Epidermal melanocyte (primary cell): ENCODE data around the gene CDH19.
"Not testable (repeated sequence)": the region's sequence is repeated elsewhere in the genome, so short reads cannot be mapped to it uniquely, and the experiment has no call there.

Experiments
- DNase-seq: peaks from one replicate; pipeline ENCODE4 v3.0.0; 2011; ENCODE audit warnings: low spot score; ENCODE audit not compliant: insufficient read length

The CDH19 gene

DNA sequence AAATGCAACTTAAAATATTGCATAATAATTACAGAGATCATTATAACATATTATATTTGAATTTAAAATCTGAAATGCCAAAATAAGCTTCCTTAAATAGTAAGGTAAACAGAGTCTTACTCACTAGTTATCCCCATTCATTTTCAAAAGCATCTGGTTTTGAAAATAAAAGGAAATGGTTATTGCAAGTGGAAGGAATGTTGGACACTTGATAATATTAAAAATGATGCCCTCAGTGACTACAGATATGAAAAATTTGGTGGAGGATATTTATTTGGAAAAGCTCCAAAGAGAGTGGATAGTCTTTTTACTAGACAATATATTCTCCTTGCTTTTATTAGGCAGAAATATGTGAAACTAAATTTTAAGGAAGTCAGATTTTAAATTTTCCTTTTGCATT lies 39.7 kb downstream of the CDH19 start:
- no peak for DNase-seq

DNA sequence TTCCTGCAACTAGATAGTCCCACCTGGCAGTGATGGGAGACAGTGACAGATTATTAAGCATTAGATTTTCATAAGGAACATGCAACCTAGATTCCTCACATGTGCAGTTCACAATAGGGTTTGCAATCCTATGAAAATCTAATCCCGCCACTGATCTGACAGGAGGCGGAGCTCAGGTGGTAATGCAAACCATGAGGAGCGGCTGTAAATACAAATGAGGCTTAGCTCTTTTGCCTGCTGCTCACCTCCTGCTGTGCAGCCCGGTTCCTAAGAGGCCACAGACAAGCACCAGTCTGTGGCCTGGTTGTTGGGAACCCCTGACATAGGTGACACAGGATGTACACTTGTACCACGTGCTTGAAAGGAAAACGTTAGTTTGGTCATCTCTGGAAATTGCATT lies 41.6 kb downstream of the CDH19 start:
- no peak for DNase-seq

DNA sequence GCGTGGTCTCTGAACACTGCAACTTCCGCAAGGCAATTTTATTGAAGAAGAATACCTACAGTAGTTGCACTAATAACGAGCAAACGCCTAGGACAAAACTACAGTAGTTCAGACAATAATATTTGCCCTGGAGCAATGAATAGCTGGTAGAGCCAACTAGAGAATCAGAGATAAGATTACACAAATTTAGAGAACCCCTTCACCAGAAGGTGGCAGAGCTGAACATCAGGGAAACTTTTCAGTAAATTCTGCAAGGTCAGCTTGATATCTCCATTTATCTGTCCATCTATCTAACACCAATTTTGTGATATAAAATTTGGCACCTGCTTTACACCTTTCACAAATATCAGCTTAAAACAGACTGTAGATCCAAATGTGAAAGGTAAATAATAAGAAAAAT lies 43.8 kb downstream of the CDH19 start:
- DNase-seq, result no peak

DNA sequence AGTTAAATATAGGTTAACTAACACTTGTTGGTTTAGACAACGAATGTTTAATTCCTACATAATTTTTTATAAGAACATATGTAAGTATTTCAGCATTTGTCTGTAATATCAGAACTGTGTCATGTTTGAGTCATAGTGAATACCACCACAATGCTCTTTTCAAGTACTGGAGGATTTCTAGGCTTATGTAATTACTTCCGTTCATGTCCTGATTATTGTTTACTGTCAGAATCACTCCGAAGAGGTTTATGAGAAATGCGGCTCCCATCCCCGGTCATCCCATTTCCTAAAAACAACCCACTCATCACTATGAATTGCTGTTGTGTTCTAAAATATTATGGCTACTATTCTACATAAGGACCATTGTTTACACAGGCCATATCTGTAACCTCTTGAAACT lies 45.1 kb downstream of the CDH19 start:
- DNase-seq, result no peak

DNA sequence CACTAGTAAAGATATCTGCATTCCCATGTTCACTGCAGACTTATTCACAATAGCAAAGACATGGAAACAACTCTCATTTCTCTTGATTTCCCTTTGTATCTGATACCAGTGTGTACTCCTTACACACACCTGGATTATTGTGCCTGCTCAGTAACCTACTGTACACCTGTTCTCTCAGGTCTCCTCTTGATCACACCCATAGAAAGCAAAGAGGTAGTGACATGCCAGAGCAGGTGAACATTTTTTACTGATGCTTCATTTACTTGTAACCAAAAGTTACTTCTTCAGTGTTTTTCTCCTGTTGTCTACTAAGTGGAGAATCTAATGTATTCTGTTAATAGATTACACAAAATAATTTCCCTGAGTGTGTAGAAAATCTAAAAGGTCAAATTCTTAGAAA lies 46.8 kb downstream of the CDH19 start:
- no peak for DNase-seq

DNA sequence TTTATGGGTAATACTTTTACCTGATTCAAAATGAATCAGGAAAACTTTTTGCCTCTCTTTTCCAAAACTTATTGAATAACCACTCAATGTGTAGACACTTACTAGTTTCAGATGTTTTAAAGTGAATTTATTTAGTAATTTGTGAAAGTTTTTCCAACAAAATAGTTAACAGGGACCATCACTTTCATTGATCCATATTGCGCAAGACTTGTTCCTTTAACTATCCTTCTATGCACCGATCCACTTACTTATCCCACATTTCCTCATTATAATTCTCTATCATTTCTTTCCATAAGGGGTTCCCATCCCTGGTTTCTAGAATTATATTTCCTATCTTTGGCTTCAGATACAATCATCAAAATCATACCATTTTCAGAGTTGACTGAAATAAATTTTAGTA lies 48.3 kb downstream of the CDH19 start:
- DNase-seq, result no peak

DNA sequence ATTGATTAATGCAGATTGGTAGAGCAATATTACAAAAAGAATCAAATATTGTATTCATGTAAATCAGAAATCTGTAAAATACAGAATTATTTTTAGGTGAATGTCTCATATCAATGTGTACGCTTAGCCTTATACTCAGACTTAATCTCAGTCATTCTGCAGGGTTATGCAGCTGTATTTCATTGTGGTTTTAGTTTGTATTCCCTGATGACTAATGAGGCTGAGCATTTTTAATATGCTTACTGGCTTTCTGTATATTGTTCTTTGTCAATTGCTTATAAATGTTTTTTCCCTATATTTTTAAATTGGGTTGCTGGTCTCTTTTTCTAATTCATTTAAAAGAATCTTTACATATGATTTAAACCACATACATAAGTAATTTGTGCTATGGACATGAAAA lies 50.1 kb downstream of the CDH19 start:
- DNase-seq, result no peak

DNA sequence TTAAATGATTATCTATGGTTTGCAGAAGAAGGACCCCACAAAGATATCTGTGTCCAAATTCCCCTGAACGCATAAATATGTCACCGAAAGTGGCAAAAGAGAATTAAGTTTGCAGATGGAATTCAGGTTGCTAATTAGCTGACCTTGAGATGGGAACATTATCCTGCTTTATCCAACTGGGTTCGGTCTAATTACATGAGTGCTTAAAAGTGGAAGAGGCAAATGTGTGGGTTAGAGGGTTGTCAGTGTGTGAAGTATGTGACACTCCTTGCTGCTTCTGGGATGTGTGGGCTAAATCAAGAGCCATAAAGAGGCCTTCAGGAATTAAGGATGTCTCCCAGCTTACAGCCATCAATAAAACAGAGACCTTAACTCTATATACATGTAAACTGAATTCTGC lies 53.5 kb downstream of the CDH19 start:
- DNase-seq, result no peak

DNA sequence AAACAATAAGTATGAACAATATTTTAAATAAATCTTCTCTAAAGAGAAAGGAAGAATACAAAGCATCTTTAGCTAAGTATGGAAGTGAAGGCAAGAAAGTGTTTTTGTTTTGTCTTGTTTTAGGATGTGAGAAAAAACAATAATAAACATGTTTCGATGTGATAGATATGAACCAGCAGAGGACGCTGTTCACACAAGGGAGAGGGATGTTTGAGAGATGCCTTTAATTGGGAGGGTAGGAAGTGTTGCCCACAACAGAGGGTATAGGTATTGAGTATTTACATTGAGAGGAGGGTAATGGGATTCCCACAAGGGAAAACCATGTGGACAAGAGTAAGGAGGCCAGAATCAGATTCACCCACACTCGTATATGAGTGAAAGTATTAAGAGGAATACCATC lies 55.1 kb downstream of the CDH19 start:
- DNase-seq, result no peak

DNA sequence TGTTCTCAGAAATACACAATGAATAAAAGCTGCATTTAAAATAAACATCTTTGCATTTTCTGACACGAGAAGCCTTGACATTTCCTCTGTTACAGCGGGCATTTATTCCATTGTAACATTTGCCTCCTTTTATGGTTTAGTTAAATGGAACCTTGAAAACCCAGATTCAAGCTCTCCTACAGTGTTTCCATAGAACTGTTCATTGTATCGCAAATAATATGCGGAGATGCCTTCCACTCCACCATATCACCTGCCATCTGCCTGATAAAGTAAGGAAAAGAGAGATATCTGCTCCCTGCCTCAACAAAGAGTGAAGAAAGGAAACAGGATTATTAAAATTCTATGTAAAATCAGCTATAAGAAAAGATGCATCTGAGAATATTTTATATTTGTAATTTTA lies 69.8 kb downstream of the CDH19 start:
- DNase-seq, result no peak

DNA sequence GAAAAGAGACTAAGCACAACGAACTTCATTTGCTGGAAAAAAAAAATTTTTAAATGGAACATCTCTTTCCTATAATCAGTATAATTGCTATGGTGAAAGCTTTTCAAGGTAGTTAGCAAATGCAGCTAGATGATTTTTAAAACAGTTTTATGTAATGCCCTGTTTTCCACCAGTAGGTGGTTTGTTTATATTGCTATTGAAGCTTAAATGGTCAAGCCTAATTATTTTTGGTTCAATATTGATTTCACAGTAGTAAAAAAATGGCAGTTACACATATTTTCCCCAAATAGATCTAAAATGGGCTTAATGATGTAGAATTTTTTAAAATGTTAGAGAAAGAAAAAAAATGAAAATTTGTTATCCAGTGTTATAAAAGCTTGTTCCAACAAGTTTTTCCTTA lies 70.2 kb downstream of the CDH19 start:
- DNase-seq, result no peak

DNA sequence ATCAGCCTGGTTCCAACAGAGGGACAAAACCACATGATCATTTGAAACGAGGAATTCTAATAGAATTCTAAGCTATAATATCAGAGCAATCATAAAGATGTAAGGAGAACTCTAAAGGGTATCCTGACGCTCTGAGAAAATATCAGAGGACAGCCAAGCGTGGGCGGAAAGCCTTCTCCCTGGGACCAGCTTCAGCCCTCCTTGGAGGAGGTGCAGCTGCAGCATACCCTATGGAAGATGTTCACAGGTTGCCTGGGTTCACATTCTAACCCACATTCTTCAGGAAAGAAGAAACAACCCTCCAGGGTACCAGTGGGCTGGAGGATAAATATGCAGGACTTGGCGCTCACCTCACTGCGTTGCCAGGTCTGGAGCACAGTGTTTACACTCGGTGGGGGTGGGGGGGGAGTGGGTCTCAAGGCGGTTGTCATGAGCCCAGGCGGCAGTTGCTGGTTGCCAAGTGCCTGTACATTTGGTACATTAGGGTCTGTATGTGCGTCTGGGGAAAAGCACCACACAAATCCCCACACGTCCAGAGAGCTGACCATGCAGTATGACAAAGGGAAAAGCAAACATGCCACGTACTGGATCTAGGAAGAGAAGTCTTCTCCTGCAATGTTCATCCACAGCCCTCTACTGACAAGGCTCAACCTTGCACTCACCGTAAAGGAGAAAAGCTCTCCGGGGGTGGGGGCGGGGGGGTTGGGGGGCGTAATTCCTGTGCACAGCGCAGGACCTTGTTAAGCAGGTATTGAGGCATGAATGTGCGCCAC lies 80.5 kb downstream of the CDH19 start:
- no peak for DNase-seq

DNA sequence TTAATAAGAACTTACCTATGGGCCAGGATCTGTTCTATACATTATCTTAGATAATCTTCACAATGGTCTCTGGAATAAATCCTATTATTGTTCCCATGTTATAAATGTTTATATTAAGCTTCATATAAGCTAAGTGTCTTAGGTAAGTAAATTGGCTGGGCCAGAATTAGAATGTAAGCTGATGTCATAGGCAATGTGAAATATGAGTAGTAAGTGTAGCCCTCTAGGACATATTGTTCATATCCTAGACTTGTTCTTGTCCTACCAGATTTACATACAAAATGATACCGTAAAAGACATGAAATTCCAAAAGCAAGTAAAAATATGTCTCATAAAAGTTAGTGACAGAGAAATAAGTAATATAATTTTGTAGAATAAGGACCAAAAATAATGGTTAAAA lies 89.9 kb downstream of the CDH19 start:
- no peak for DNase-seq

DNA sequence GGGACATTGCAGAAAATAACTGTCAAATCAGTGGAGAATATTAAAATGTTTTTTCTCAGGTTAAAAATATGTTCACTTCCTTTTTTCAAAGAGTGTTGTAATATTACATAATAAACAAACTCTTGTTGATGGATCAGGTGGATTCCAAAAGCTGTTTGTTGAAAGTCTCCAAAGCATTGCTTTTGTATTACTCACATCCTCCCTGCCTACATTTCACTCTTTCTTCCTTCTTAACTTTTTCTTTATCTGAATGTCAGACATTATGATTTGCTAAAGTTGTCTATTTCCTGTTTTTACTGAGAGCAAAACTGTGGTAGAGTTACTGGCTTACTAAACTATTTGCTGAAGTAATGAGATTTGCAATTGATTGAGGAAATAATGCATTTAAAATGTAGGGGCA lies 92.1 kb downstream of the CDH19 start:
- no peak for DNase-seq

DNA sequence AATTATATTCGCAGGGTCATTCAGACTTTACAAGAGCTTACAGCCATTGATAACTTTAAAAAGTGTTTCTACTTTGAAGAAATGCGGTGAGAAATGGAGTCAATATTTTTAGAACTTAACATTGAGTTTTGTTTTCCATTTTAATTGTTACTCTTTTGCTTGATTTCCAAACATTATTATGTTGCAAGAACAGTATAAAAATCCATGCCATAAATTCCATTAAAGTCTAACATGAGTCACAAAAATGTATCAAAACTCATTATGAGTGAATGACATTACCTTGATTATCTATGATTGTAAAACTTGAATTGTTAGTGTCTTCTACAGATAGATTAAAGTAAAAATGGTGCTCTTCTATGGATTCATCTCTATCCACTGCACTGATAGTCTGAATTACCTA lies 92.6 kb downstream of the CDH19 start:
- DNase-seq, result no peak

DNA sequence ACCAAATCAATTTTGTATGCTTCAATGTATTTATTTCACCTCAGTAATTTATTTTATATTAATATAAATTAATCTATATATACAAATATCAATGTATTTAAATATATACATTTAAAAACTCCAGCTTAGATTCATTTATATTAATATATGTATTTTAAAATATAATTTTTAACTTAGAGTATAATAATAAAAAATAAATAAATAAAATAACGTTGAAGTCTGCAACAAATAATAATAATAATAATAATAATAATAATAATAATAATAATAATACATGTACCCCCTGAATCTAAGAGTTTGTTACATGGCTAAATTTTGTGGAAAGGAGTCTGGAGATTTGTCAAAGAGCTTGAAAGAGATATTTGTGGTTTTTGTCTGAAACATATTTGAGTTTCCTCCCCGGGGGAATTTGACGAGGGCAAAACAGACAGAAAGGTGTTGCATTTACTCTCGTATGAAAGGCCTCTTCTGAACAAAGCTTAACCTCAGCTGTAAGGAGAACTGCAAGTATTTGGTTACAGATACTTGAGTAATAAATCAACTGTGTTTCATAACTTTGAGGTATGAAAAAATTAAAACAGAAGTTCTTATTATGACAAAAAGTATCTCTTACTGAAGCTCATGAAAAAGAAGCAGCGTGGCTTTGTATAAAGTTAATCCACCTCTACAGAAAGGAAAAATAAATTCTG lies 93.4 kb downstream of the CDH19 start:
- DNase-seq, result no peak

DNA sequence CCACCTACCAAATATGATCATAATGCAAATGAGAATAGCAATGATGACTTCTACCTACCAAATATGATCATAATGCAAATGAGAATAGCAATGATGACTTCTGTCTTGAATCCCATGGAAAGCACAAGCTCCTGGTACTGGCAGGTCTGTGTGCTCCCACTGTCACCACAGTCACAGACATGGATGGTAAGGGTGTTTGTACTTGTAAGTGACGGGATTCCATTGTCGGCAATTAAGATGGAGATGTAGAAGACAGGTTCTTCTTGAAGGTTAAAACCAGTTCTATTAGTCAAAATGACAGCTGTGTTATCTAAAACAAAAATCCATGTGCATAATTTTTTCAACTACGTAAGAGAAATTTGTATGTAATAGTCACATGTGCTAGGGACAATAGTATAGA lies 95.0 kb downstream of the CDH19 start:
- no peak for DNase-seq

DNA sequence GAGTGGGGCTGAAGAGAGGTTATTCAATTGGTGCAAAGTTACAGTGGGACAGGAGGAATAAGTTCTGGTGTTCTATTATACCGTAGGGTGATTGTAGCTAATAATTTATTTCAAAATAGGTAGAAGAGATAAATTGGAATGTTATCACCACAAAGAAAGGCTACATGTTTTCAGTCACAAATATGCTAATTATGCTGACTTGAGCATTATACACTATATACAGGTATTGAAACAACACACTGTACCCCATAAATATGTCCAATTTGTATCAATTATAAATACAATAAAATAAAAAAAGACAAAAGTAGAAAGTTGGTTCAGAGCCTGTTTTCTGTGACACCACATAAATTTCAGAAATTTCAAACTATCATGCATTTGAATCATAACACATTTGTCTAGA lies 97.7 kb downstream of the CDH19 start:
- DNase-seq, result no peak

DNA sequence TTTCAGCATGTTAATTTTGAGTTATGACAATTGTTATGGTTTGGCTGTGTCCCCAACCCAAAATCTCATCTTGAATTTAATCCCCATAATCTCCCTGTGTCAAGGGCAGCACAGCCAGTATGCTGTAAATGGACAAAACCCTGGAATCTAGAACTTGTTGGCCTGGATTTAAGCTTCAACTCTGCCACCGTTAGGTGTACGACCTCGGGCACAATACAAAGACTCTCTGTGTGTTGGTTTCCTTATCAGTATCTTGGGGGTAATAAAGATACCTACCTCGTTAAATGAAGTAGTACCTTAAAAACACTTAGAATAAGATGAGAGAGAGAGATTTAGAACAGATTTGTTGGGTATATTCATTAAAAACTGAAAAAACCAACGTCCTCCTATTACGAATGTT lies 106.5 kb downstream of the CDH19 start:
- DNase-seq, result no peak

DNA sequence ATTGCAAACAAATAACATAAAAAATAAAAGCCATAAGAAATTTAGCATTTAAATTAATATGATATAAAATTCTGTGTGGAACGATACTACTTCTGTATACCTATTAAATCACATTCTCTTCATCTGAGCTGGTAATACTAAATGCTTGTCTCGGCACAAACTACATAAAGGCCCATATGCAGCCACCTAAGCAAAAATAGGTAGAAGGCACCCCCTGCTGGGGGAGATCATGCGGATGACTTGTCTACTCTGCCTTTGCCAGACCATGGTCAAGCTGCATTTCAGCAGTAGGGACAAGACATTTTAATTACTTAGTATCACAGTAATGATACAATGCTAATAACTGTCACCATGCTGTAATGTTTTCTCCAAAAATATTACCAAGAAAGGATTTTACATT lies 108.0 kb downstream of the CDH19 start:
- no peak for DNase-seq

DNA sequence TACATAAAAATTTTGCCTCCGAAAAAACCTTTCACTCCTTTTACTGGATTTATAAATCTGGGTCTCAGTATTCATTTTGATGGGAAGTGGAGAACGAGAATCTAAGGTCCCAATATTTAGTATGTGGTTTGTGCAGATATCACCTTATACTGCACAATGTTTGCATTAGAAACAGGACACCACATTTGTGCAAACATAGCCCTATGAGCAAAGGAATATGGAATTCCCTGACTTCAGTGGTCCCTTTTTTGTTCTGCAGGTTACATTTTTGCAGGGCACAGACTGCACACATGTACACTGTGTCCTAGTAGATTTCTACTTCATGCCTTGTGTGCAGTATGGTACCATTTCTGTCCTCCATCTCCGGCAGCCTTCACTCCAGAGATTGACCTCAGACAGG lies 130.0 kb downstream of the CDH19 start:
- DNase-seq, result no peak

DNA sequence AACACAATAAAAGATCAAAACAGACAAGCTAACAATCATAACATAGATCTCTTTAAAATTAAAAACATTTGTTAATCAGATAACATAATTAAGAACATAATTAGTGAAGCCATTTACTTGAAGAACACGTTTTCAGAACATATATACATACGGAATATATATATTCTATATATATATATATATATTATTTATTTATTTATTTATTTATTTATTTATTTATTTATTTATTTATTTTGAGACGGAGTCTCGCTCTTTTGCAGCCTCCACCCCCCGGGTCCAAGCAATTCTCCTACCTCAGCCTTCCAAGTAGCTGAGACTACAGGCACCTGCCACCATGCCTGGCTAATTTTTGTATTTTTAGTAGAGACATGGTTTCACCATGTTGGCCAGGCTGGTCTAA lies 137.7 kb downstream of the CDH19 start:
- DNase-seq, result not testable (repeated sequence)

DNA sequence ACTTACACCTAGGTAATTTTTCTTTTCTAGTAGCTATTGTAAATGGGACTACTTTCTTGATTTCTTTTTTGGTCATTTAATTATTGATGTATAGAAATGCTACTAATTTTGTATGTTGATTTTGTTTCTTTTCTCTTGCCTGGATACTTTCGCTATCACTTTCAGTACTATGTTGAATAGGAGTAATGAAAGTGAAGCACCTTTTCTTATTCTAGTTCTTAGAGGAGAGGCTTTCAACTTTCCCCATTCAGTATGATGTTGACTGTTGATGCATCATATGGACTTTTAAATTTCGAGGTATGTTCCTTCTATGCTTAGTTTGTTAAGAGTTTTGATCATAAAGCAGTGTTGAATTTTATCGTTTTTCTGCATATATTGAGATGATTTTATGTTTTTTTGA lies 142.5 kb downstream of the CDH19 start:
- DNase-seq, result no peak
